ENCODE measurements around the gene MTOR. TPM values are rescaled to one million over a fixed set of nuclear protein-coding genes. Genes with fewer than 3 reads are reported as not detected.
A peak's percentile ranks its signal among the peaks of the same experiment; 100 is the strongest.
"Not testable (repeated sequence)": the region's sequence is repeated elsewhere in the genome, so short reads cannot be mapped to it uniquely, and the experiment has no call there.

Gene MTOR
- polyA plus RNA-seq, 3 donors = 2.0 to 29.4 (median 3.3) TPM

DNA sequence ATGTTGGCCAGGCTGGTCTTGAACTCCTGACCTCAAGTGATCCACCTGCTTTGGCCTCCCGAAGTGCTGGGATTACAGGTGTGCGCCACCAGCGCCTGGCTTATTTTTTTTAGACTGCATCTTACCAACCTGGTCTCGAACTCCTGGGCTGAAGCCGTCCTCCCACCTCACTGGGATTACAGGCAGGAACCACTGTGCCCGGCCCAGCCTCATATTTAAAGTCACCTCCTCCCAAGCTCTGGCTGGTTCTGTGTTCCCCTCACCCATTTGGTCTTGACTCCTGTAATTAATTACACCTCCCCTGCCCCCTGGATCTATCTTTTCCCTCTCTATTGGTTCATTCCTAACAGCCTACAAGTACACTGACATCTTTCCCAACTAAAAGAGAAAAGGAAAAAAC lies 161.0 kb downstream of the MTOR start:
- Mint-ChIP-seq H3K27me3 (ENCODE audit: low read depth in 3 of 3) (no peaks in the 10 kb centered on the region), H3K4me1 (peaks cover 9% of the 10 kb centered on the region), H3K36me3 (peaks cover 12 to 26% of the 10 kb centered on the region in 2 donors), H3K9me3 (no peaks in the 10 kb centered on the region), H3K27ac (no peak overlapping the region), H3K4me3 (peak overlapping the region in 1 of 2 donors; percentile 45)
- H3K36me3 ChIP-seq (replicated peaks in 1 of 2; ENCODE audit: control insufficient read depth in 1 of 2, insufficient read depth in 2 of 2, low read length in 2 of 2) = peaks cover 15 to 28% of the 10 kb centered on the region in 2 donors
- intact Hi-C loops (cut with micrococcal nuclease) = loop anchor here in 1 of 2 donors (10.0 kb wide), 1 partner anchor 153 kb away; no protein-coding TSS in a partner anchor
- TF ChIP-seq, protein P1, sequence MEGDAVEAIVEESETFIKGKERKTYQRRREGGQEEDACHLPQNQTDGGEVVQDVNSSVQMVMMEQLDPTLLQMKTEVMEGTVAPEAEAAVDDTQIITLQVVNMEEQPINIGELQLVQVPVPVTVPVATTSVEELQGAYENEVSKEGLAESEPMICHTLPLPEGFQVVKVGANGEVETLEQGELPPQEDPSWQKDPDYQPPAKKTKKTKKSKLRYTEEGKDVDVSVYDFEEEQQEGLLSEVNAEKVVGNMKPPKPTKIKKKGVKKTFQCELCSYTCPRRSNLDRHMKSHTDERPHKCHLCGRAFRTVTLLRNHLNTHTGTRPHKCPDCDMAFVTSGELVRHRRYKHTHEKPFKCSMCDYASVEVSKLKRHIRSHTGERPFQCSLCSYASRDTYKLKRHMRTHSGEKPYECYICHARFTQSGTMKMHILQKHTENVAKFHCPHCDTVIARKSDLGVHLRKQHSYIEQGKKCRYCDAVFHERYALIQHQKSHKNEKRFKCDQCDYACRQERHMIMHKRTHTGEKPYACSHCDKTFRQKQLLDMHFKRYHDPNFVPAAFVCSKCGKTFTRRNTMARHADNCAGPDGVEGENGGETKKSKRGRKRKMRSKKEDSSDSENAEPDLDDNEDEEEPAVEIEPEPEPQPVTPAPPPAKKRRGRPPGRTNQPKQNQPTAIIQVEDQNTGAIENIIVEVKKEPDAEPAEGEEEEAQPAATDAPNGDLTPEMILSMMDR (IDR thresholded peaks at IDR 0.05) = no peak
- no peaks in the 10 kb centered on the region for H3K9me3 ChIP-seq (replicated peaks in 1 of 2; ENCODE audit: control insufficient read depth in 1 of 2, insufficient read depth in 1 of 2, low read length in 2 of 2)
- H3K79me2 ChIP-seq (ENCODE audit: insufficient read depth, low read length) = peaks cover 23% of the 10 kb centered on the region
- no peak overlapping the region for H3K9ac ChIP-seq (ENCODE audit: insufficient read depth, low read length, poor library complexity, severe bottlenecking)
- H2AFZ ChIP-seq (ENCODE audit: insufficient read depth, low read depth, low read length, poor library complexity, severe bottlenecking) = no peak overlapping the region
- H3K4me2 ChIP-seq (replicated peaks; ENCODE audit: extremely low read depth, low read length, poor library complexity, severe bottlenecking) = no peak overlapping the region
- H3K27ac ChIP-seq (ENCODE audit: low read depth in 1 of 2, low read length in 2 of 2) = no peak overlapping the region
- H3K4me3 ChIP-seq (replicated peaks in 1 of 3; ENCODE audit: low read depth in 2 of 3, low read length in 3 of 3) = no peak overlapping the region
- WGBS (ENCODE audit: insufficient coverage) = 93% methylated on average over 6 of the region's 6 CpGs
- no peaks in the 10 kb centered on the region for H4K20me1 ChIP-seq (ENCODE audit: insufficient read depth, low read length)
- H3K27me3 ChIP-seq (ENCODE audit: control insufficient read depth in 2 of 2, insufficient read depth in 2 of 2, low read length in 2 of 2) = no peaks in the 10 kb centered on the region
- no peak for DNase-seq
- H3K4me1 ChIP-seq (ENCODE audit: control insufficient read depth in 1 of 2, insufficient read depth in 2 of 2, low read length in 2 of 2) = peaks cover 12 to 15% of the 10 kb centered on the region in 2 donors

DNA sequence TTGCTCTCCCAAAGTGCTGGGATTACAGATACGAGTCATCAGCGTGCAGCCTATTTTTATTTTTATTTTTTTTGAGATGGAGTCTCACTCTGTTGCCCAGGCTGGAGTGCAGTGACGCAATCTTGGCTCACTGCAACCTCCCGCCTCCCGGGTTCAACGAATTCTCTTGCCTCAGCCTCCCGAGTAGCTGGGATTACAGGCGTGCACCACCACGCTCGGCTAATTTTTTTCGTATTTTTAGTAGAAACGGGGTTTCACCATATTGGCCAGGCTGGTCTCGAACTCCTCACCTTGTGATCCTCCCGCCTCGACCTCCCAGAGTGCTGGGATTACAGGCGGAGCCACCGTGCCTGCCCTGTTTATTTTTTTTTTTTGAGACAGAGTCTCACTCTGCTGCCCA lies 161.5 kb downstream of the MTOR start:
- not testable (repeated sequence) for H3K27ac ChIP-seq (ENCODE audit: low read depth in 1 of 2, low read length in 2 of 2); H3K4me3 ChIP-seq (replicated peaks in 1 of 3; ENCODE audit: low read depth in 2 of 3, low read length in 3 of 3); H3K9me3 Mint-ChIP-seq; H3K4me2 ChIP-seq (replicated peaks; ENCODE audit: extremely low read depth, low read length, poor library complexity, severe bottlenecking); H3K4me3 Mint-ChIP-seq; H3K9ac ChIP-seq (ENCODE audit: insufficient read depth, low read length, poor library complexity, severe bottlenecking); H3K27me3 ChIP-seq (ENCODE audit: control insufficient read depth in 2 of 2, insufficient read depth in 2 of 2, low read length in 2 of 2); H4K20me1 ChIP-seq (ENCODE audit: insufficient read depth, low read length); H3K4me1 Mint-ChIP-seq; DNase-seq; H3K27ac Mint-ChIP-seq; H3K27me3 Mint-ChIP-seq (ENCODE audit: low read depth in 3 of 3); H3K9me3 ChIP-seq (replicated peaks in 1 of 2; ENCODE audit: control insufficient read depth in 1 of 2, insufficient read depth in 1 of 2, low read length in 2 of 2)
- H3K4me1 ChIP-seq (ENCODE audit: control insufficient read depth in 1 of 2, insufficient read depth in 2 of 2, low read length in 2 of 2) = peaks cover 12 to 15% of the 10 kb centered on the region in 2 donors
- H3K79me2 ChIP-seq (ENCODE audit: insufficient read depth, low read length) = peaks cover 23% of the 10 kb centered on the region
- H3K36me3 Mint-ChIP-seq = peaks cover 9 to 26% of the 10 kb centered on the region in 2 donors
- intact Hi-C loops (cut with micrococcal nuclease) = loop anchor here in 1 of 2 donors (10.0 kb wide), 1 partner anchor 154 kb away; no protein-coding TSS in a partner anchor
- H2AFZ ChIP-seq (ENCODE audit: insufficient read depth, low read depth, low read length, poor library complexity, severe bottlenecking) = peak overlapping the region; percentile 99
- WGBS (ENCODE audit: insufficient coverage) = 96% methylated on average over 15 of the region's 17 CpGs
- H3K36me3 ChIP-seq (replicated peaks in 1 of 2; ENCODE audit: control insufficient read depth in 1 of 2, insufficient read depth in 2 of 2, low read length in 2 of 2) = peaks cover 14 to 28% of the 10 kb centered on the region in 2 donors
